Dermis blood vessel endothelial cell (primary cell): ENCODE results near the gene FLAD1. TPM values are rescaled to one million over a fixed set of nuclear protein-coding genes. Genes with fewer than 3 reads are reported as not detected.

Source experiments
- DNase-seq: peaks from one replicate; pipeline ENCODE4 v3.0.0; 2010
- total RNA-seq: library from RNA; depleted of rRNA; stranded (reverse); fragments of >200 nt; gene quantifications from 2 replicates; pipeline ENCODE4 v1.2.3, GENCODE V29; 2014

FLAD1 gene
- total RNA-seq, 1 donor from 2014 or later = 27.1 TPM

GRCh38 chr1:155040358-155041093 lies 57.4 kb downstream of the FLAD1 start:
- no peak for DNase-seq

Other genes starting within 250 kb of the FLAD1 start
- 1.7 and 3.6 TPM in 2 replicates for gene KCNN3, start 113.1 kb upstream of the FLAD1 start, total RNA-seq
- 6.5 and 9.4 TPM in 2 replicates for gene PMVK, start 46.6 kb upstream of the FLAD1 start, total RNA-seq
- 110 and 126 TPM in 2 replicates for gene PBXIP1, start 27.2 kb upstream of the FLAD1 start, total RNA-seq
- gene PYGO2, start 21.6 kb upstream of the FLAD1 start, total RNA-seq = 7.1 and 10.0 TPM in 2 replicates
- 337 and 534 TPM in 2 replicates for gene SHC1, start 12.6 kb upstream of the FLAD1 start, total RNA-seq
- 49.0 and 89.3 TPM in 2 replicates for gene CKS1B, start 8.7 kb upstream of the FLAD1 start, total RNA-seq
- gene LENEP, start 10.2 kb downstream of the FLAD1 start, total RNA-seq = not detected in 2 replicates
- 16.1 and 16.2 TPM in 2 replicates for gene ZBTB7B, start 19.5 kb downstream of the FLAD1 start, total RNA-seq
- gene DCST2, start 50.4 kb downstream of the FLAD1 start, total RNA-seq = 0.17 and 0.70 TPM in 2 replicates
- not detected in 2 replicates for gene DCST1, start 50.5 kb downstream of the FLAD1 start, total RNA-seq
- 289 and 307 TPM in 2 replicates for gene ADAM15, start 68.0 kb downstream of the FLAD1 start, total RNA-seq
- gene EFNA4, start 80.4 kb downstream of the FLAD1 start, total RNA-seq = 9.5 and 15.7 TPM in 2 replicates
- 1.9 and 2.2 TPM in 2 replicates for gene EFNA3, start 95.5 kb downstream of the FLAD1 start, total RNA-seq
- 119 and 138 TPM in 2 replicates for gene EFNA1, start 144.5 kb downstream of the FLAD1 start, total RNA-seq
- 26.2 and 27.1 TPM in 2 replicates for gene SLC50A1, start 152.5 kb downstream of the FLAD1 start, total RNA-seq
- gene DPM3, start 157.2 kb downstream of the FLAD1 start, total RNA-seq = 16.1 and 41.4 TPM in 2 replicates
- gene KRTCAP2, start 190.0 kb downstream of the FLAD1 start, total RNA-seq = 64.4 and 128 TPM in 2 replicates
- gene TRIM46, start 190.5 kb downstream of the FLAD1 start, total RNA-seq = 4.1 and 4.7 TPM in 2 replicates
- gene THBS3, start 224.6 kb downstream of the FLAD1 start, total RNA-seq = 15.9 and 16.2 TPM in 2 replicates
- gene MTX1, start 225.4 kb downstream of the FLAD1 start, total RNA-seq = 49.3 and 50.2 TPM in 2 replicates